HG03139 (cell line): ENCODE measurements around the gene HCRTR2.

Source experiments
- ATAC-seq: cut with Tn5 transposase; IDR thresholded peaks from one replicate; pipeline ENCODE4 v1.9.1; 2021; ENCODE audit not compliant: unreplicated experiment

Gene HCRTR2

DNA sequence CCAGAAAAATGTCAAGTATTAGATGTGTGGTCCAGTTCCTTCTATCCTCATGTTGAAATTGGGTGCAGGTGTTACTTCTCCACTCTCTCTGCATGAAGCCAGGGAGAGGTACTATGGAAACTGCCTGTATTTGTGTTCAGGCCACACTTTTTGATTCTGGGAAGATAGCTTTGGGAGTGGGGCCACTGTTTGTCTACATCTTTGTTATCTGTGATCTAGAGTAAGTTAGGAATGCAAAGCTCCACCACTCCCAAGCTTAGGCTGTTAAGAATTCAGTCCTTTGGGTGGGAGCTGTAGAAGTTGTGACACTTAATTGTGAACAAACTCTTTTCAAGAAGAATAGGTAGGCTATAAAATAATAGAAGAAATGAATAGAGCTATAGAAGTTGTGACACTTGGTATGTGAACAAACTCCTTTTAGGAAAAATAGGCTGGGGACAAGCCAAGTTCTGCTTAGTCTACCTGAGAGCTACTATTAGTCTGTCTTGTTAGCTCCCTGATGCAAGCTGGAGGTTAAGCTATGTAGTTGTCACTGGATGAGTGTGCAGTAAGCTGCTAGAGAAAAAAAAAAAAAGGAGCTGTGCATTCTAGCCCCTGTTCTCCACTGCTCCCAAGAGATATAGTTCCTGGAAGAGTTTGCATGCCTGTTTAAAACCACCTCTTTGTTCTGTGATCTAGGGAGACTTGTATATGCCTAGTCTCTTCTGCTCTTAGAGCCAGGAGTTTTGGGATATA is 145.8 kb downstream of the HCRTR2 start:
- ATAC-seq = no peak

DNA sequence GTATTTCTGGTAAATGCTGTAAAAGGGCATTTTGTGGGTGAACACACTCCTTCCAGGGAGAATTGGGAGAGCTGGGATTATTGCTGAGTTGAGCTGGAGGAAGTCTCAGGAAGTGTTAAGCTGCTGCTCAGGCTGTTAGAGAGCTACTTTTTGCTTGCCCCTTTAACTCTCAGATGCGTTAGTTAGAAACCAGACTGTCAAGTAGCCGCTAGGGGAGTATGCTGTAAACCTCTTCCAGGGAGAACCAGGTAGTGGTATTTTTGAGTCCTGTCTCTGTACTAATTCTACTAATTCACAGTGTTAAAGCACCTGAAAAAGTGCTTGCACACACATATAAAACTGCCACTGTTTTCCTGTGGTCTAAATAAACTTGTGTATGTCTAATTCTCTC is 146.4 kb downstream of the HCRTR2 start:
- no peak for ATAC-seq

DNA sequence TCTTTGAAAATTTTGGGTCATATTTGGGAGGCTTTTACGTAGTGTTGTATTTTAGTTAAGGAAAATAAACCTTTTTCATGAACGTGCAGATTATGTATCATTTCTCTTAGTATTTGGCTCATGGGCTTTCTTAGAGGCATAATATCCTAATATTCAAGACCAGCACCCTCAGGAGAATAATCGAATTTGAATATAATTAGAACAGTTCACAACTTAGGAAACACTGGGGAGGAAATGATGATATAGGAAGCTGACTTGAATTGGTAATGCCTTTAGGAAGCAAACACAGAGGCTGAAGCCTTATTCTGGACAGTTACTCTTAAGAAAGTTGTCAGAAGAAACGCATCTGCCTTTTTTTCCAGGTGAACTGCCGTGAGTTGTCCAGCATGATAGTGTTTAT is 152.9 kb downstream of the HCRTR2 start, which contains the start of gene GFRAL:
TSS of gene GFRAL (plus strand) at position 301 of the 400 bp plus-strand sequence. CDS start at position 387, 86 bp downstream.
- ATAC-seq = no peak
